Mammary epithelial cell (primary cell): ENCODE measurements around the gene KCNV2.

Experiments
- EZH2 ChIP-seq: IDR thresholded peaks from 2 replicates; pipeline ENCODE4 v1.6.1; 2012; ENCODE audit warnings: low read length, inconsistent platforms, borderline replicate concordance
- TF ChIP-seq, protein P1 (sequence below), 2 donors: IDR thresholded peaks in 1 of 2; conservative IDR thresholded peaks in 1 of 2; 2 replicates each; pipeline ENCODE4 v1.5.1; 2011 to 2012; ENCODE audit warnings: inconsistent platforms in 2 of 2, low read length in 2 of 2, mild to moderate bottlenecking in 2 of 2, control low read depth in 1 of 2, low read depth in 1 of 2; ENCODE audit not compliant: insufficient read depth in 1 of 2; ENCODE audit errors: extremely low read depth in 1 of 2

DNA sequence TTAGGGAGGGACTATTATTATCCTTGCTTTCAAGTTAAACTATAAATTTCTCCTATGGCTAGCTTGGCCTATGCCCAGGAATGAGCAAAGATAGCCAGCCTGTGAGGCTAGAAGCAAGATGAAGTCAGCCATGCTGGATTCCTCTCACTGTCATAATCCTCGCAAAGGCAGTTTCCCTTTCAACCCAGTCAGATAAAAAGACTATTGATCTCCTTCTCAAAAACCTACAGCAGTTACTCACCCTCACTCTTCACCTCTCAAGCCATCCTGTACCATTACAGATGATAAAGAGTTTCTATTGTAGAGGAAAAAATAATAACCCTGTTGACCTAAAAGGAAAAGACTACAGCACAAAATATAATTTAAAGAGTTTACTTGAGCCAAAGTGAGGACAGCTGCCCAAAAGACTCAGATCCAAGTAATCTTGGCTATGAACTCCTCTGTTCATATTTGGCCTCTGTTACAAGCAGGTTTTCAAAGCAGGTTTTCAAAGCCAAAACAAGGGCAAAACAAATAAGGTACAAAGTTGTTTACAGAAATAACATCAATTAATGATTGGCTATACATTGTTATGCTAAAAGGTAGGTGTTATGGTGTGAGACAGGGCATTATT, 41.7 kb downstream of the KCNV2 start:
- TF ChIP-seq, protein P1, sequence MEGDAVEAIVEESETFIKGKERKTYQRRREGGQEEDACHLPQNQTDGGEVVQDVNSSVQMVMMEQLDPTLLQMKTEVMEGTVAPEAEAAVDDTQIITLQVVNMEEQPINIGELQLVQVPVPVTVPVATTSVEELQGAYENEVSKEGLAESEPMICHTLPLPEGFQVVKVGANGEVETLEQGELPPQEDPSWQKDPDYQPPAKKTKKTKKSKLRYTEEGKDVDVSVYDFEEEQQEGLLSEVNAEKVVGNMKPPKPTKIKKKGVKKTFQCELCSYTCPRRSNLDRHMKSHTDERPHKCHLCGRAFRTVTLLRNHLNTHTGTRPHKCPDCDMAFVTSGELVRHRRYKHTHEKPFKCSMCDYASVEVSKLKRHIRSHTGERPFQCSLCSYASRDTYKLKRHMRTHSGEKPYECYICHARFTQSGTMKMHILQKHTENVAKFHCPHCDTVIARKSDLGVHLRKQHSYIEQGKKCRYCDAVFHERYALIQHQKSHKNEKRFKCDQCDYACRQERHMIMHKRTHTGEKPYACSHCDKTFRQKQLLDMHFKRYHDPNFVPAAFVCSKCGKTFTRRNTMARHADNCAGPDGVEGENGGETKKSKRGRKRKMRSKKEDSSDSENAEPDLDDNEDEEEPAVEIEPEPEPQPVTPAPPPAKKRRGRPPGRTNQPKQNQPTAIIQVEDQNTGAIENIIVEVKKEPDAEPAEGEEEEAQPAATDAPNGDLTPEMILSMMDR (conservative IDR thresholded peaks at IDR 0.05 in 1 of 2, IDR thresholded peaks at IDR 0.05 in 1 of 2; ENCODE audit: extremely low read depth in 1 of 2, insufficient read depth in 1 of 2, low read depth in 1 of 2, low read length in 2 of 2), result no peak
- no peak for TF ChIP-seq EZH2
